ENCODE measurements around the gene AGAP9.

GRCh38 chr10:47451998-47452494 lies 71.4 kb downstream of the AGAP9 start:
- TF ChIP-seq CTCF (IDR thresholded peaks at IDR 0.05) = no peak
- TF ChIP-seq POLR2A (IDR thresholded peaks at IDR 0.05) = no peak

All from esophagus squamous epithelium (tissue), 4 donors.